ENCODE measurements around the gene ITGA5. TPM values are rescaled to one million over a fixed set of nuclear protein-coding genes. Genes with fewer than 3 reads are reported as not detected.

Gene ITGA5
- total and polyA plus RNA-seq, 9 of the 15 experiments (the other 6 are each of a cell fraction or from before 2014, with no cell fraction given) = 9.1 to 82.1 (median 47.4) TPM

GRCh38 chr12:54419088-54419887, at the start of gene ITGA5 (continued):
- TF ChIP-seq EWSR1 (IDR thresholded peaks at IDR 0.05; ENCODE audit: borderline replicate concordance, low read depth, partially characterized antibody) (no peak), MAFF (IDR thresholded peaks at IDR 0.05; ENCODE audit: low read length) (no peak), CREBBP (IDR thresholded peaks at IDR 0.05; ENCODE audit: low read depth, low read length) (no peak), REST (IDR thresholded peaks at IDR 0.05; ENCODE audit: borderline replicate concordance) (peak; percentile 51; the same call in 1 of the 2 replicates), REST (CRISPR knock-in tag; IDR thresholded peaks at IDR 0.05; ENCODE audit: low read depth) (no peak), NFIX (CRISPR knock-in tag; IDR thresholded peaks at IDR 0.05; ENCODE audit: low read depth) (no peak), ZNF766 (CRISPR knock-in tag; conservative IDR thresholded peaks at IDR 0.05) (no peak; the same call in 1 of the 2 replicates), CBX5 (IDR thresholded peaks at IDR 0.05; ENCODE audit: borderline replicate concordance, low read depth) (no peak), ATF4 (CRISPR knock-in tag; IDR thresholded peaks at IDR 0.05) (no peak), HMGN3 (IDR thresholded peaks at IDR 0.05; ENCODE audit: borderline replicate concordance, extremely low read depth, insufficient read length, low read depth, low read length) (no peak), UBTF (IDR thresholded peaks at IDR 0.05; ENCODE audit: borderline replicate concordance in 1 of 2, low read depth in 2 of 2, low read length in 2 of 2) (peak in 1 of 2 experiments; percentile 63; a peak in 2 of 4 replicates), CHD2 (IDR thresholded peaks at IDR 0.05; ENCODE audit: low read depth, low read length) (no peak), NR0B1 (IDR thresholded peaks at IDR 0.05; ENCODE audit: partially characterized antibody) (no peak), KDM2B (CRISPR knock-in tag; IDR thresholded peaks at IDR 0.05) (no peak)
